ENCODE measurements around the gene TUBA3D.
"Not testable (repeated sequence)": the region's sequence is repeated elsewhere in the genome, so short reads cannot be mapped to it uniquely, and the experiment has no call there.

Gene TUBA3D

DNA sequence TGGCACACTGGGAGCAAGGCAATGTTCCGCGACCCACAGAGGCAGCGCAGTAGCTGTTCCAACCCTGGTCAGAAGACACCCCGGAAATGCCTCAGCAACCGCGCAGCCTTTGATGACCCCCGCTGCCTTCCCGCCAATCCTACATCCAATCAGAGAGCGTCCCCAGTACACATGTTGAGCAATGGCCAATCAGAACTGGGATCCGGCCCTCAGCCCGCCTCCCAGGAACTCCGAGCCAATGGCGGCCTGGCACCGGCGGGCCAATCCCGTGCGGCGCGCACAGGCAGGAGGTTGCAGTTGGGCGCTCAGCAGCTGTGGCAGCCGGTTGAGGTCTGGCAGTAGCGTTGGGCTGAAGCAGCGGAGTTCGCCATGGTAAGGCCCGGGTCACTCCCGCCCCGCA is at the start of gene TUBA3D:
Gene TUBA3D (plus strand): TSS at position 289 of the 400 bp plus-strand sequence. CDS start 81 bp downstream, at position 370.
- no peak for DNase-seq (ENCODE audit: low read depth, low spot score)

GRCh38 chr2:131426727-131427126 is 49.2 kb upstream of the TUBA3D start:
- no peak overlapping the region for H3K27ac ChIP-seq
- no peak for DNase-seq (ENCODE audit: low read depth, low spot score)

More for the DNA sequence above, at the start of gene TUBA3D:
- H3K27ac ChIP-seq, result no peak within 1 kb of the TSS

GRCh38 chr2:131431336-131431735 is 44.6 kb upstream of the TUBA3D start:
- DNase-seq (ENCODE audit: low read depth, low spot score), result no peak

GRCh38 chr2:131440742-131441468 is 35.0 kb upstream of the TUBA3D start:
- H3K27ac ChIP-seq; DNase-seq (ENCODE audit: low read depth, low spot score): not testable (repeated sequence)

More at GRCh38 chr2:131431336-131431735, 44.6 kb upstream of the TUBA3D start:
- no peak overlapping the region for H3K27ac ChIP-seq

- DNase-seq (ENCODE audit: low read depth, low spot score), result not testable (repeated sequence)
Measured at GRCh38 chr2:131444736-131445514, 31.0 kb upstream of the TUBA3D start.

DNA sequence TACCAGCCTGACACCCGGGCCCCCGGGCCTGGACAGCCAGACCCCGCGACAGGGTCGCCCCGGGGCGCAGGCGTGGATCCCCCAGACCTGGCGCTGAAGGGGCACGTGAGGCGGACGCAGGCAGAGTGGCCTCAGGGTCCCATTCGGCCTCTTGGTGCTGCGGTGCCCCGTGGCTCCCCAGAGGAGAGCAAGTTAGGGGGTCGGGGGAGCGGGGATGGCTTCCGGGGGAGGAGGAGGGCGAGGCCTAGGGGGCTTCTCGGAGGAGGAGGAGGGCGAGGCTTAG is 30.5 kb upstream of the TUBA3D start:
- H3K27ac ChIP-seq; DNase-seq (ENCODE audit: low read depth, low spot score): not testable (repeated sequence)

More at GRCh38 chr2:131444736-131445514, 31.0 kb upstream of the TUBA3D start:
- H3K27ac ChIP-seq, result not testable (repeated sequence)

- DNase-seq (ENCODE audit: low read depth, low spot score), result no peak
- H3K27ac ChIP-seq, result no peak overlapping the region
Measured at GRCh38 chr2:131445896-131446295, 30.0 kb upstream of the TUBA3D start.

- H3K27ac ChIP-seq; DNase-seq (ENCODE audit: low read depth, low spot score): not testable (repeated sequence)
Measured at GRCh38 chr2:131447981-131448380, 27.9 kb upstream of the TUBA3D start.

DNA sequence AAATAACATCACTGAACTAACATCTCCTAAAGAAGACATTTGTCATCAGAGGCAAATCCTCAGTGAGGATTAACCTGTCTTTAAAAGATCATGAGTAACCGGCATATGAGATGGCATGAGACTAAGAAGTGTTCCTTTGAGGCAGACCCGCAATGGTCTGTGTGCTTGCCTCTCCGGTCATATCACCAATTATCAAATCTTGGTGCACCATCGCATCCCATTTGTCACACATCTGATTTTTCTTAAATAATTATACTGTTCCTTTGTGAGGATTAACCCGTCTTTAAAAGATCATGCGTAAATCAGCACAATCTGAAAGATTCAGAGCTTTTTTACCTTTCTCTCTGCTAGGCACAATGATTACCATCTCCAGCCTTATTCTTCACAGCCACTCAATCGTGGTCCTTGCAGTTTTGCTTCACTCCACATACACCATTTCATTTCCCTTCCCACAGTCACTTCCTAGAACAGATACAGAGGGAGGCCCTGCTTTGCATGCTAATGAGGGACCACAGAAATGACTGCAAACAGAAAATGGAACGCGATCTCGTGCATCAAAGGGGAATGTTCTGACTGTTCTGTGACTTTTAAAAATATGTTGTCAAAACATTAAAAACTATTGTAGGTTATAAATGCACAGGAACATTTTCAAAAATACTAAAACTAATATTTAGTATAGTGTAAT is 24.5 kb upstream of the TUBA3D start:
- H3K27ac ChIP-seq; DNase-seq (ENCODE audit: low read depth, low spot score): not testable (repeated sequence)

DNA sequence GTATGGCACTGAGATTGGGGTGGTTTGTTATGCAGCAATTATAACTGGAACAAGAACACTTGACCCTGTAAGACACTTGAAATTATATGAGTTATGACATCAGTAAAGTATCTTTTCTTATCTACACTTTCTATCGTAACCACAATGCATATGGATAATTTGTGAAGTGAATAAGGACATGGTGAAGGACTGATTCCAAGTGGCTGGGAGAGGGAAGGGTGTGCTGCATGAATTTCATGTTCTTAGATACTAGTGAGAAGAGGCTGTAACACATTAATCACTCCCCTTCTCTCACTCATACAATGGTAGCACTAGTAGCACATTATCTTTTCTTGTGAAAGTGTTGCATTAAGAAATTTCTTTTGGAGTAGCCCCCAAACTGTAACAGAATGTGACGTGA is 21.0 kb upstream of the TUBA3D start:
- DNase-seq (ENCODE audit: low read depth, low spot score); H3K27ac ChIP-seq: not testable (repeated sequence)

DNA sequence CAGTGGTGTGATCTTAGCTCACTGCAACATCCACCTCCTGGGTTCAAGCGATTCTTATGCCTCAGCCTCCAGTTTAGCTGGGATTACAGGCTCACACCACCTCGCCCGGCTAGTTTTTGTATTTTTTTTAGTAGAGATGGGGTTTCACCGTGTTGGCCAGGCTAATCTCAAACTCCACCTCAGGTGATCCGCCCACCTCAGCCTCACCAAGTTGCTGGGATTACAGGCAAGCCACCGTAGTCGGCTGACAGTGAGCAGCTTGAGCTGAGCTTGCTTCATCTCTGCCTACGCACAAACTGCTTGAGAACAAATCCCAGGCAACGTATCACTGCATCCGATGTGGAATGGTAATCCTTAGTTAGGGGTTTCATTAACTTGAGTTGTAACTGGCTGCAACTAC is 8.2 kb upstream of the TUBA3D start:
- not testable (repeated sequence) for DNase-seq (ENCODE audit: low read depth, low spot score); H3K27ac ChIP-seq

DNA sequence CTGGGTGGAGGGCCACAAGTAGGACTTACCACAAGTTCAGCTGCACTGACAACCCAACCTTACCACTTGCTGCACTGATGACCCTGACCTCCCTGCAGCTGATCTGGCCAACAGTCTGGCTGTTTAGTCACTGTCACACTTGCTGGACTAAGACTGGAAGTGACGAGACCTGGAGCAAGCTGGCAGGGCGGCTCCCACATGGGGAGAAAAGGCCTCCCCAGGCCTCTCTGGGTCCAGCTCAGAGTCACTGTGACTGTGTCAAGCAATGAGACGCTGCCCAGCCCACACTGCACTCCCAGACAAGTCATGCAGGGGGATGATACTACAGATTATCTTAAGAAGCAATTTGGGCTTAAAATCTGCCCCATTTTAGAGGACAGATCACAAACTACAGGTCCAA is 5.0 kb upstream of the TUBA3D start:
- not testable (repeated sequence) for DNase-seq (ENCODE audit: low read depth, low spot score); H3K27ac ChIP-seq

- not testable (repeated sequence) for H3K27ac ChIP-seq; DNase-seq (ENCODE audit: low read depth, low spot score)
Measured at GRCh38 chr2:131471624-131472023, 4.3 kb upstream of the TUBA3D start.

DNA sequence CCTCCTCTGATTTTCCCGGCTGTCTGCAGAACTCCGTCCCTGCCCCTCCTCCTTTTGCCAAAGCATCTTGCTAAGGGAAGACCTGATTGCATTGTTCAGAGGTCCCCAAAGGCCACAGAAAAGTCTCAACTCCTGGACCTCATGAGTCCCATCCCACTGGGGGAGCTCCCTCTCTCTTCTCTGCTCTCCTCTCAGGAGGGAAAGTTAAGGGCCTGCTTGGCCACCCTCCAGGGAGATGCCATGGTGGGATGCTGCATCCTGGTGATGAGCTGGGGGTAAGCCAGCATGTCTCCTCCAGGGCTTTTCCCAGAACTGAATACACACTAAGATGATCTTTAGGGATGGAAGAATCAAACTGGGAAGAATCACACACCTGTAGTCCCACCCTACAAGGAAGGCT is 2.7 kb upstream of the TUBA3D start:
- not testable (repeated sequence) for H3K27ac ChIP-seq; DNase-seq (ENCODE audit: low read depth, low spot score)

GRCh38 chr2:131476363-131476762 is 444 bp downstream of the TUBA3D start:
- DNase-seq (ENCODE audit: low read depth, low spot score); H3K27ac ChIP-seq: not testable (repeated sequence)

GRCh38 chr2:131477227-131477626 is 1.3 kb downstream of the TUBA3D start:
- not testable (repeated sequence) for DNase-seq (ENCODE audit: low read depth, low spot score)

DNA sequence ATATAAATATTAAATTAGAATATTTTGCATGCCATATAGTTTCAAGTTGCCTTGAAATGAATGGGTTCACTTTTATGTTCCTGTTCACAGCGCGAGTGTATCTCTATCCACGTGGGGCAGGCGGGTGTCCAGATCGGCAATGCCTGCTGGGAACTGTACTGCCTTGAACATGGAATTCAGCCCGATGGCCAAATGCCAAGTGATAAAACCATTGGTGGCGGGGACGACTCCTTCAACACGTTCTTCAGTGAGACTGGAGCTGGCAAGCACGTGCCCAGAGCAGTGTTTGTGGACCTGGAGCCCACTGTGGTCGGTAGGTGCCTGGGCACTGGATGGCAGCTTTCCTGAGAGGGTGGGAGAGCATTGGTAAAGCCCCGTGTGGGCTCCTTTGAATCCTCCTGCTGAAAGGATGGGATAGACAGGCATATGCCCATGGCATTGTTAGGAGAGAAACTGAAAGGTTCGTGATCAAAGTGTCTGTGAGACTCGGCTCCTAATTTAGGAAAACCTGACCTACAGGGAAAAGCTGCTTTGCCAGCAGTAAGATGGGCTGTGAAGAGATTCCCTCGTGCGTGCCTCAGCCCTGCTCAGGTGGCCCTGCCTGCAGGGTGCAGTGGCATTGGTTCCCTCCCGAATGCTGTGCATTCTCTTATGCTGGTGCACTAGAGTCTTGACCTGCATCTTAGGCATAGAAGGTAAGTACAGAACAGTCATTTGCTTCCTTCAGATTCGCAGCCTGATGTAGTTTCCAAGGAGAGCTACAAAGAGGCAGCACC is 2.3 kb downstream of the TUBA3D start:
- not testable (repeated sequence) for H3K27ac ChIP-seq; DNase-seq (ENCODE audit: low read depth, low spot score)

More at GRCh38 chr2:131477227-131477626, 1.3 kb downstream of the TUBA3D start:
- not testable (repeated sequence) for H3K27ac ChIP-seq

GRCh38 chr2:131478850-131479461 is 3.0 kb downstream of the TUBA3D start:
- not testable (repeated sequence) for DNase-seq (ENCODE audit: low read depth, low spot score); H3K27ac ChIP-seq

DNA sequence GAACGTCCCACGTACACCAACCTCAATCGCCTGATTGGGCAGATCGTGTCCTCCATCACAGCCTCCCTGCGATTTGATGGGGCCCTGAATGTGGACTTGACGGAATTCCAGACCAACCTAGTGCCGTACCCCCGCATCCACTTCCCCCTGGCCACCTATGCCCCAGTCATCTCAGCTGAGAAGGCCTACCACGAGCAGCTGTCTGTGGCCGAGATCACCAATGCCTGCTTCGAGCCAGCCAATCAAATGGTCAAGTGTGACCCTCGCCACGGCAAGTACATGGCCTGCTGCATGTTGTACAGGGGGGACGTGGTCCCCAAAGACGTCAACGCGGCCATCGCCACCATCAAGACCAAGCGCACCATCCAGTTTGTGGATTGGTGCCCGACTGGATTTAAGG is 4.4 kb downstream of the TUBA3D start:
- DNase-seq (ENCODE audit: low read depth, low spot score), result not testable (repeated sequence)

More for the DNA sequence above, 4.4 kb downstream of the TUBA3D start:
- H3K27ac ChIP-seq, result not testable (repeated sequence)
